Epithelial cell of prostate (primary cell): Measurements from ENCODE around the gene SNAP29.
A peak's percentile ranks its signal among the peaks of the same experiment; 100 is the strongest.
"Not testable (repeated sequence)": the region's sequence is repeated elsewhere in the genome, so short reads cannot be mapped to it uniquely, and the experiment has no call there.

Experiments used
- DNase-seq: peaks from one replicate; pipeline ENCODE4 v3.0.0-alpha.2; 2011; ENCODE audit warnings: low read depth, low spot score
- H3K27ac ChIP-seq: fragments of 450-650 bp; 2 replicates; pipeline ENCODE4 v1.5.1; 2017; ENCODE audit warnings: mild to moderate bottlenecking

SNAP29 gene

GRCh38 chr22:20889904-20890540, 31.2 kb downstream of the SNAP29 start:
- H3K27ac ChIP-seq = no peak overlapping the region

GRCh38 chr22:20890975-20891374, 32.2 kb downstream of the SNAP29 start:
- DNase-seq = no peak

More at GRCh38 chr22:20889904-20890540, 31.2 kb downstream of the SNAP29 start:
- DNase-seq = no peak

GRCh38 chr22:20897737-20898136, 38.9 kb downstream of the SNAP29 start:
- DNase-seq, H3K27ac ChIP-seq: not testable (repeated sequence)

More at GRCh38 chr22:20890975-20891374, 32.2 kb downstream of the SNAP29 start:
- H3K27ac ChIP-seq = no peak overlapping the region

GRCh38 chr22:20899827-20900423, 41.1 kb downstream of the SNAP29 start:
- H3K27ac ChIP-seq = no peak overlapping the region
- DNase-seq = no peak

- DNase-seq, H3K27ac ChIP-seq: not testable (repeated sequence)
Observed at GRCh38 chr22:20901093-20902033, 42.6 kb downstream of the SNAP29 start.

GRCh38 chr22:20903093-20903492, 44.3 kb downstream of the SNAP29 start:
- H3K27ac ChIP-seq = no peak overlapping the region
- DNase-seq = no peak

GRCh38 chr22:20904008-20904979, 45.5 kb downstream of the SNAP29 start:
- peak overlapping the region; percentile 93 for H3K27ac ChIP-seq
- DNase-seq = peak; percentile 93

- DNase-seq = no peak
- H3K27ac ChIP-seq = peak overlapping the region; percentile 93
Observed at GRCh38 chr22:20904980-20905355, 46.2 kb downstream of the SNAP29 start.

- H3K27ac ChIP-seq = peak overlapping the region; percentile 93
- no peak for DNase-seq
Observed at GRCh38 chr22:20905415-20906386, 46.9 kb downstream of the SNAP29 start.

- no peak for DNase-seq
- peak overlapping the region; percentile 93 for H3K27ac ChIP-seq
Observed at GRCh38 chr22:20906387-20906767, 47.6 kb downstream of the SNAP29 start.

- DNase-seq, H3K27ac ChIP-seq: not testable (repeated sequence)
Observed at GRCh38 chr22:20908717-20909116, 49.9 kb downstream of the SNAP29 start.

GRCh38 chr22:20909543-20910303, 50.9 kb downstream of the SNAP29 start:
- H3K27ac ChIP-seq = no peak overlapping the region
- no peak for DNase-seq

- H3K27ac ChIP-seq = peak overlapping the region; percentile 14
- DNase-seq = no peak
Observed at GRCh38 chr22:20912494-20912893, 53.7 kb downstream of the SNAP29 start.

- DNase-seq = peak; percentile 82
- peak within 1 kb of the TSS; percentile 86 for H3K27ac ChIP-seq
Observed at GRCh38 chr22:20916916-20917810, 58.4 kb downstream of the SNAP29 start, which contains the start of gene CRKL. Gene CRKL (plus strand): TSS chr22:20917407. CDS start chr22:20917935, 528 bp downstream.

- no peak for DNase-seq
- peak overlapping the region; percentile 86 for H3K27ac ChIP-seq
Observed at GRCh38 chr22:20918663-20919218, 59.9 kb downstream of the SNAP29 start.

GRCh38 chr22:20919718-20920117, 60.9 kb downstream of the SNAP29 start:
- DNase-seq = no peak
- H3K27ac ChIP-seq = peak overlapping the region; percentile 86

- no peak overlapping the region for H3K27ac ChIP-seq
- DNase-seq = no peak
Observed at GRCh38 chr22:20920881-20921203, 62.0 kb downstream of the SNAP29 start.
